ENCODE data around the gene ZNF343.

GRCh38 chr20:2516399-2516798 lies 7.7 kb upstream of the ZNF343 start:
- no peak for TF ChIP-seq USF2 (IDR thresholded peaks at IDR 0.05; ENCODE audit: low read length)
- TF ChIP-seq CTCF (IDR thresholded peaks at IDR 0.05; ENCODE audit: control extremely low read depth in 1 of 3, insufficient read depth in 1 of 3, low read depth in 1 of 3, low read length in 3 of 3) = no peak
- TF ChIP-seq KDM4A (IDR thresholded peaks at IDR 0.05; ENCODE audit: low read depth, low read length, severe bottlenecking) = no peak
- TF ChIP-seq FOSL1 (IDR thresholded peaks at IDR 0.05; ENCODE audit: insufficient read depth, low read depth, low read length) = no peak
- no peak for TF ChIP-seq POLR2AphosphoS5 (IDR thresholded peaks at IDR 0.05; ENCODE audit: low read depth, low read length)
- TF ChIP-seq TEAD4 (IDR thresholded peaks at IDR 0.05; ENCODE audit: low read depth, low read length) = no peak
- no peak for TF ChIP-seq RFX5 (IDR thresholded peaks at IDR 0.05; ENCODE audit: borderline replicate concordance, low read depth, low read length)

Measured in H1 (cell line).